ENCODE data around the gene RPS6KA4. TPM values are rescaled to one million over a fixed set of nuclear protein-coding genes. Genes with fewer than 3 reads are reported as not detected.
"Not testable (repeated sequence)": the region's sequence is repeated elsewhere in the genome, so short reads cannot be mapped to it uniquely, and the experiment has no call there.

RPS6KA4 gene
- total RNA-seq, 2 experiments from 2014 or later, result 31.4 to 34.3 TPM

DNA sequence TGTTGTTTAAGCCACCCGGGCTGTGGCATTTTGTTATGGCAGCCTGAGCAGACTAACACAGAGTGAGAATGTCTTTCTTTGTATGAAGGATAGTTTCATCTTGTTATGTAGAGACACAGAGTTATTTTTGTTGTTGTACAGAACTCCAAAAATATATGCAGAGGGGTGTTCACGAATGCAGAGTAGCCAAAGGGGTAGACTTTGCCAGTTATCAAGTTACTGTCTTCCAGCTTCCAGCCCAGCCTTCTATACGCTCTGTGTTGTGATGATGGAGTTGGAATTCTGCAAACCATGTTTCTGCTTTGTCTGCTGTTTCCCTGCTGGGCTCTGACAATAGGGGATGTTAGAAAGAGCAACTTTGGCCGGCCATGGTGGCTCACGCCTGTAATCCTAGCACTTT, 44.1 kb downstream of the RPS6KA4 start:
- no peak overlapping the region for H3K4me3 Mint-ChIP-seq
- CTCF ChIA-PET, result no interaction called here

DNA sequence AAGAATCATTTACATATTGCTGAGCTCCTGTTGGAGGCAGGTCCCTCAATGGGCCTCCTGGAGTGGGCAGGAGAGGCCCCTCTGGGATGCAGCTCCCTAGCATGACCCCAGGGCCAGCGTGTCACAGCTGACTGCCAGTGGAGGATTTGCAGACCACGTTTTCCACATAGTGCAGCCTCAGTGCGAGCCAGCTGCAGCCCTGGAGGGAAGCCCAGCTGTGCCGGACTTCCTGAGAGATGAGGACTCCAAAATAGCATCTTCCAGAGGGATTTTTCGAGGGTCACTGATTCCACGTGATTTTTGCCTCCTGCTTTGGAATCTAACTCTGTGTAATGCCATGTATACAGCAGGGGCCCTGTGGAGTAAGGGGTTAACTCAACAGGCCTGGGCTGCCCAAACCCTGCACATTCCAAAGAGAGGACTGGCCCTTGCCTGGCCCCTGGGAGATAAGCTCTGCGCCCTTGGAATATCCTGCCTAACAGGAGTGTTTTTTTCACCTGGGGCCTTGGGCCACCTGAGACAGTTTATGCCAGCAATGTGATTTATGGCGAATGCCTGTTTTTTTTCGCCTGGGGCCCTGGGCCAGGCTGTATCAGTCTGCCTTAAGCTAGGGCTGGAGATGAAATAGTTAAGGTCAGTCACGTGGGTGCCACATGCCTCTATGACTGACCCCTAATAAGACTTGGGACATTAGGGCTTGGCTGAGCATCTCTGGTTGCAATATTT, 47.4 kb downstream of the RPS6KA4 start:
- Mint-ChIP-seq H3K4me3 (no peak overlapping the region), H3K36me3 (no peaks in the 10 kb centered on the region), H3K27ac (no peak overlapping the region), H3K27me3 (peaks cover 10% of the 10 kb centered on the region), H3K4me1 (ENCODE audit: low read depth) (no peaks in the 10 kb centered on the region), H3K9me3 (no peaks in the 10 kb centered on the region)
- intact Hi-C loops (cut with micrococcal nuclease), result no loop called here
- no peak for DNase-seq
- ChIA-PET CTCF (interaction anchor here (3.2 kb wide), 1 partner anchor 43 kb away, joined by 12 read pairs; no protein-coding TSS in a partner anchor), POLR2A (interaction anchor here (1.2 kb wide), 1 partner anchor 15 kb away, joined by 3 read pairs; no protein-coding TSS in a partner anchor)

More for the DNA sequence above, 44.1 kb downstream of the RPS6KA4 start:
- DNase-seq, result no peak
- intact Hi-C loops (cut with micrococcal nuclease), result no loop called here
- POLR2A ChIA-PET, result no interaction called here
- Mint-ChIP-seq H3K27ac (no peak overlapping the region), H3K9me3 (no peaks in the 10 kb centered on the region), H3K36me3 (no peaks in the 10 kb centered on the region), H3K27me3 (peaks cover 13% of the 10 kb centered on the region), H3K4me1 (ENCODE audit: low read depth) (no peaks in the 10 kb centered on the region)

DNA sequence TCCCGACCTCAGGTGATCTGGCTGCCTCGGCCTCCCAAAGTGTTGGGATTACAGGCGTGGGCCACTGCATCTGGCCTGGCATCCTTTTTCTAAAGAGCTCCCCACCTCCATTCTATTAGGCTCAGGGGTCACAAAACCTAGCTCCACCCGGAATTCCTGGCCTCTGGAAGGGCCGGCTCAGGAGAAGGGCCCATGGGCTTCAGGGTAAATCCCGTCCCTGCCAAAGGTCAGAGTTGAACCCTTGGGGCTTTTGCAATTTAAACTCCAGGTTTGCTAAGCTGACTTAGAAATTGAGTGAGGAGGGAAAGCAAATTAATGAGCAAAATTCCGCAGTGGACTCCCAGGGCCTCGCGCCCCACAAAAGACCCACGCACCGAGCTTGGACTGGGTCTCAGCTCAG, 48.3 kb downstream of the RPS6KA4 start:
- no peaks in the 10 kb centered on the region for H3K36me3 Mint-ChIP-seq
- intact Hi-C loops (cut with micrococcal nuclease), result no loop called here
- DNase-seq, result no peak
- no peak overlapping the region for H3K27ac Mint-ChIP-seq
- no peaks in the 10 kb centered on the region for H3K9me3 Mint-ChIP-seq
- H3K4me1 Mint-ChIP-seq (ENCODE audit: low read depth), result no peaks in the 10 kb centered on the region
- H3K27me3 Mint-ChIP-seq, result peaks cover 8% of the 10 kb centered on the region
- ChIA-PET CTCF (interaction anchor here (3.2 kb wide), 1 partner anchor 42 kb away, joined by 12 read pairs; no protein-coding TSS in a partner anchor), POLR2A (interaction anchor here (1.2 kb wide), 1 partner anchor 14 kb away, joined by 3 read pairs; no protein-coding TSS in a partner anchor)
- no peak overlapping the region for H3K4me3 Mint-ChIP-seq

DNA sequence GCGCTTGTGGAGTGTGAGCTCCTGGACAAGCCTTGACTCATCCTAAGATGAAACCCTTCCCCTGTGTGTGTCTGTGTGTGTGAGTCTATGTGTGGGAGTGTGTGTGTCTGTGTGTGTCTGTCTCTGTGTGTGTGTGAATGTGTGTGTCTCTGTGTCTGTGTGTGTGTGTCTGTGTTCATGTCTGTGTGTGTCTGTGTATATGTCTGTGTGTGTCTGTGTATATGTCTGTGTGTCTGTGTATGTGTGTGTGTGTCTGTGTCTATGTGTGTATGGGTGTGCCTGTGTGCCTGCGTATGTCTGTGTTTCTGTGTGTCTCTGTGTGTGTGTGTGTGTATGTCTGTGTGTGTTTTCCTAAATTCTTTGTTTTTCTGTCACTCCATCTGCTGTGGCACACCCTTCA, 48.7 kb downstream of the RPS6KA4 start:
- peaks cover 8% of the 10 kb centered on the region for H3K27me3 Mint-ChIP-seq
- intact Hi-C loops (cut with micrococcal nuclease), result no loop called here
- DNase-seq, result no peak
- H3K4me3 Mint-ChIP-seq, result no peak overlapping the region
- ChIA-PET CTCF (interaction anchor here (3.2 kb wide), 1 partner anchor 42 kb away, joined by 12 read pairs; no protein-coding TSS in a partner anchor), POLR2A (no interaction called here)
- no peaks in the 10 kb centered on the region for H3K9me3 Mint-ChIP-seq
- no peaks in the 10 kb centered on the region for H3K36me3 Mint-ChIP-seq
- H3K4me1 Mint-ChIP-seq (ENCODE audit: low read depth), result no peaks in the 10 kb centered on the region
- H3K27ac Mint-ChIP-seq, result no peak overlapping the region

DNA sequence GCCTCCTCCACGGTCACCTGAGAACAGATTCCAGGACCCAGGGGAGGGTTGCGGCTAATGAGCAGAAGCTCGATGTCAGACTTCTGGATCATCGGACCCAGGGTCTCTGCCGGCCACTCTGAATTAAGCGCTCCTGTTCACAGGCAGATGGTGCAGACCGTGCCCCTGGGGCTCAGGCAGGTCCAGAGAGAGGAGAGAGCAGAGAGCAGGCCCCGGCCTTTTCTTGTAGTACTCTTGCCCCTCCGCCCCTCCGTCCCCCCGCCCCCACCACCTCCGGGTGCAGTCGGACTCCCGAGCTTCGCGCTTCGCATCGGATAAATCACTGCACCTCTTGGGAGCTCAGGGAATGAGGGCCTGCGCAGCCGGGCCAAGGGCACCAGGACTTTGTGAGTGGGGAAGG, 50.3 kb downstream of the RPS6KA4 start:
- H3K27me3 Mint-ChIP-seq, result peaks cover 5% of the 10 kb centered on the region
- no peaks in the 10 kb centered on the region for H3K36me3 Mint-ChIP-seq
- no peak for DNase-seq
- H3K4me3 Mint-ChIP-seq, result no peak overlapping the region
- no peaks in the 10 kb centered on the region for H3K9me3 Mint-ChIP-seq
- intact Hi-C loops (cut with micrococcal nuclease), result no loop called here
- H3K4me1 Mint-ChIP-seq (ENCODE audit: low read depth), result no peaks in the 10 kb centered on the region
- no peak overlapping the region for H3K27ac Mint-ChIP-seq
- CTCF ChIA-PET, result no interaction called here
- POLR2A ChIA-PET, result no interaction called here

DNA sequence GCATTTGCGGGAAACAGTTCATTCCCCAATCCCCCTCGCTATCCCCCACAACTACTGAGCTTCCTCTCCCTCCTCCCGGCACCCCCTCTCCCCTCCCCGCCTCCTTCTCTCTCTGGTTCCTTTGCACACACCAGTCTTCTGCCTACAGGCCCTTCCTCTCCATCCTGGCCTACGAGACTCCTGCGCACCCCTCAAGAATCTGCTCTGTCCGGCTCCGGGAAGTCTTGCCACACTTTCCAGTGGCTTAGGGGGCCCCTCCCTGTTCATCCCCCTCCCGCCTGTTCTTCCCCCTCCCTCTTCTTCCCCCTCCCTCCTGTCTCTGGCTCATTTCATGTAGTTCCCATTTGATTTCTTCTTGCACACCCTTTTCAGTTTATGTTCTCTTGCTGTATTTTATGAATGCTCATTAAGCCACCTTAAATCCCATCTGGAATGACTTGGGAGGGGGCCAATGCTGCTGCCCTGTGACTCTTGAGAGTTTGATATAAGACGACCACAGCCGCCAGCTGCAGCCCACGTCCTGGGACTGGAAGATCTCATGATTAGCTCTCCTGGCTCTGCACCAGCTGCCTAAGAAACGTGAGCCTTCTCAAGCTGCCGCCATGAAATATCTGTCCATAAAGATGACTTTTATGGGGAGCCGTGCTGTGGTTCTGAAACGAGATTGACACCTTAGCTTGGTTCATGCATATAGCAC, 50.9 kb downstream of the RPS6KA4 start:
- intact Hi-C loops (cut with micrococcal nuclease), result no loop called here
- no peaks in the 10 kb centered on the region for H3K4me1 Mint-ChIP-seq (ENCODE audit: low read depth)

DNA sequence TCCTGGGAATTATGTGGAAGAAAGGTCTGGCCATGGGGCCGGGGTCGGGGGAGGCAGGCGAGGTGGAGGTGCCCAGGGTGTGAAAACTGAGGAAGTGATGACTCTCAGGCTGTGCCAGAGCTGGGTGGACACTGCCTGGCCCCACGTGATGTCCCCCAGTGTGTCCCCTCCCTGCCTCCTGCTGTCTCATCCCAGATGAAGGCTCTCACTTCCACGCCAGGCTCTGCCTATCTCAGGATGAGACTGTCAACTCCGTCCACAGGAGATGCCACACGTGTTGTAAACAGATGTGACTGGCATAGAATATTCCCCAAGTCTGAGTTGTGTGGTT, 51.4 kb downstream of the RPS6KA4 start:
- no peaks in the 10 kb centered on the region for H3K27me3 Mint-ChIP-seq
- DNase-seq, result no peak
- no peaks in the 10 kb centered on the region for H3K4me1 Mint-ChIP-seq (ENCODE audit: low read depth)
- H3K36me3 Mint-ChIP-seq, result no peaks in the 10 kb centered on the region
- H3K27ac Mint-ChIP-seq, result no peak overlapping the region
- intact Hi-C loops (cut with micrococcal nuclease), result no loop called here
- no peaks in the 10 kb centered on the region for H3K9me3 Mint-ChIP-seq
- ChIA-PET POLR2A (no interaction called here), CTCF (interaction anchor here (1.2 kb wide), 1 partner anchor 39 kb away, joined by 4 read pairs; no protein-coding TSS in a partner anchor)
- no peak overlapping the region for H3K4me3 Mint-ChIP-seq

More for the DNA sequence above, 50.9 kb downstream of the RPS6KA4 start:
- ChIA-PET CTCF (interaction anchor here (1.2 kb wide), 1 partner anchor 39 kb away, joined by 4 read pairs; no protein-coding TSS in a partner anchor), POLR2A (no interaction called here)
- H3K27me3 Mint-ChIP-seq, result no peaks in the 10 kb centered on the region
- H3K4me3 Mint-ChIP-seq, result no peak overlapping the region
- H3K9me3 Mint-ChIP-seq, result no peaks in the 10 kb centered on the region
- DNase-seq, result no peak
- H3K27ac Mint-ChIP-seq, result no peak overlapping the region
- H3K36me3 Mint-ChIP-seq, result no peaks in the 10 kb centered on the region

DNA sequence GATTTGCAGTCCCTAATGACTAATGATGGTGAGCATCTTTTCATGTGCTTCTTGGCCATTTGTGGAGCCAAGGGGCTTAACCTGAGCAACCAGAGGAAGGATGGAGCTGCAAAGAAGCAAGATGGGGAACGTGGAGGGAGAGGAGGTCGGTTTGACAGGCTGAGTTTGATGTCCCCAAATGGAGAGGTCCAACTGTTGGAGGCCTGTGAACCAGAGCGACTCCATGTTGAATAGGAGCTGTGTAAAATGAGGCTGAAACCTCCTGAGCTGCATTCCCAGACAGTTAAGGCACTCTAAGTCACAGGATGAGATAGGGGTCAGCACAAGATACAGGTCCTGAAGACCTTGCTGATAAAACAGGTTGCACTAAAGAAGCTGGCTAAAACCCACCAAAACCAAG, 54.5 kb downstream of the RPS6KA4 start:
- Mint-ChIP-seq H3K9me3 (no peaks in the 10 kb centered on the region), H3K27me3 (no peaks in the 10 kb centered on the region), H3K4me3 (no peak overlapping the region), H3K36me3 (no peaks in the 10 kb centered on the region), H3K4me1 (ENCODE audit: low read depth) (no peaks in the 10 kb centered on the region), H3K27ac (no peak overlapping the region)
- POLR2A ChIA-PET, result no interaction called here
- CTCF ChIA-PET, result interaction anchor here (1.0 kb wide), 1 partner anchor 275 kb away, joined by 3 read pairs; no protein-coding TSS in a partner anchor
- DNase-seq, result no peak
- intact Hi-C loops (cut with micrococcal nuclease), result no loop called here

DNA sequence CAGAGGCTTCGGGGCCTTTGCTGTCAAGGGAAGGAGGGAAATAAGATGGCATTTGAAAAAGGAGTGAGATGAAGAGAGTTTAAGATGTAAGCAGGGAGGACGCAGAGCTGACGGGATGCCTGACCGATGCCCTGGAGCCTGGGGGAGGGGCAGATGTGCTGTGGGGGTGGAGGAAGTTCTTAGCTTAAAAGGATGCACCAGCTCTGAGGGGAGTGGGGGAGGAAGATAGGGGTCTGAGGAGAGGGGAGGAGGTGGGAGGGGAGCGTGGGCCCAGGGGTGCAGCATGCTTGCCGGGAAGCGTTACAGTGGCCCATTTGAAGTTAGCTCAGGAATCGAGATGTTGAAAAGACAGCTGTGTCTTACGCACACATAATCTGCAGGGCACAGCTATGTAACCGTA, 56.3 kb downstream of the RPS6KA4 start:
- intact Hi-C loops (cut with micrococcal nuclease), result no loop called here
- Mint-ChIP-seq H3K4me3 (no peak overlapping the region), H3K27ac (no peak overlapping the region), H3K4me1 (ENCODE audit: low read depth) (no peaks in the 10 kb centered on the region), H3K27me3 (peaks cover 2% of the 10 kb centered on the region), H3K9me3 (peaks cover 2% of the 10 kb centered on the region), H3K36me3 (no peaks in the 10 kb centered on the region)
- no peak for DNase-seq
- CTCF ChIA-PET, result interaction anchor here (0.8 kb wide), 1 partner anchor 34 kb away, joined by 3 read pairs; no protein-coding TSS in a partner anchor
- POLR2A ChIA-PET, result no interaction called here

DNA sequence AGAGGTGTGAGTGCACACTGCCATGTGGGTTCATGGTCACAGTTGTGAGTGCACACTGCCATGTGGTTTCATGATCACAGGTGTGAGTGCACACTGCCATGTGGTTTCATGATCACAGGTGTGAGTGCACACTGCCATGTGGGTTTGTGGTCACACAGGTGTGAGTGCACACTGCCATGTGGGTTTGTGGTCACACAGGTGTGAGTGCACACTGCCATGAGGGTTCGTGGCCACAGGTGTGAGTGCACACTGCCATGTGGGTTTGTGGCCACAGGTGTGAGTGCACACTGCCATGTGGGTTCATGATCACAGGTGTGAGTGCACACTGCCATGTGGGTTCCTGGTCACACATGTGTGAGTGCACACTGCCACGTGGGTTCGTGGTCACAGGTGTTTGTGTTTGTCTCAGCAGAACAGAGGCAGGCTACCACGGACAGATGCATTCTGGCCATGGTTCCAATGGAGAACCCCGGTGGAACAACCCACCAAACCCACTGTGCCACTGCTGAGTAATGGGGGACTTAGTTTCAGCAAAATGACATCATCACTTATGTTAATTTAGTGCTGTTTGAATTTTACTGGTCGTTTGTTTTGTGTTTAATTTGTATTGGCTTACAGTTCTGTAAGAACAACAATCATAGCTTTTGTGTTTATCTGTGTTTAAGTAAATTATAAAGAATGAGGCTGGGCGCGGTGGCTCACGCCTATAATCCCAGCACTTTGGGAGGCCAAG, 57.2 kb downstream of the RPS6KA4 start:
- H3K27me3 Mint-ChIP-seq, result peaks cover 2% of the 10 kb centered on the region
- intact Hi-C loops (cut with micrococcal nuclease), result no loop called here
- H3K9me3 Mint-ChIP-seq, result peaks cover 3% of the 10 kb centered on the region
- CTCF ChIA-PET, result interaction anchor here (0.7 kb wide), 1 partner anchor 38 kb away, joined by 3 read pairs; no protein-coding TSS in a partner anchor
- POLR2A ChIA-PET, result interaction anchor here (0.5 kb wide), 1 partner anchor 9 kb away, joined by 4 read pairs; no protein-coding TSS in a partner anchor
- peak; percentile 10 for DNase-seq
- no peaks in the 10 kb centered on the region for H3K36me3 Mint-ChIP-seq
- no peak overlapping the region for H3K4me3 Mint-ChIP-seq
- no peak overlapping the region for H3K27ac Mint-ChIP-seq
- no peaks in the 10 kb centered on the region for H3K4me1 Mint-ChIP-seq (ENCODE audit: low read depth)

DNA sequence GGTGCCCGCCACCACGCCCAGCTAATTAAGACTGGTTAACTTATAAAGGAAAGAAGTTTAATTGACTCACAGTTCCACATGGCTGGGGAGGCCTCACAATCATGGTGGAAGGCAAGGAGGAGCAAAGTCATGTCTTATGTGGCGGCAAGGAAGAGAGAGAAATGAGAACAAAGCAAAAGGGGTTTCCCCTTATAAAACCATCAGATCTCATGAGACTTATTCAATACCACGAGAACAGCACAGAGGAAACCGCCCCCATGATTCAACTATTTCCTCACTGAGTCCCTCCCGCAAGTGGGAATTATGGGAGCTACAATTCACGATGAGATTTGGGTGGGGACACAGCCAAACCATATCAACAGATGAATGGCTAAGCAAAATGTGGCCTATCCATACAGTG, 59.3 kb downstream of the RPS6KA4 start:
- POLR2A ChIA-PET; intact Hi-C loops (cut with micrococcal nuclease); H3K4me1 Mint-ChIP-seq (ENCODE audit: low read depth); H3K27me3 Mint-ChIP-seq; CTCF ChIA-PET; H3K27ac Mint-ChIP-seq; DNase-seq; H3K4me3 Mint-ChIP-seq; H3K36me3 Mint-ChIP-seq: not testable (repeated sequence)
- H3K9me3 Mint-ChIP-seq, result peaks cover 14% of the 10 kb centered on the region

DNA sequence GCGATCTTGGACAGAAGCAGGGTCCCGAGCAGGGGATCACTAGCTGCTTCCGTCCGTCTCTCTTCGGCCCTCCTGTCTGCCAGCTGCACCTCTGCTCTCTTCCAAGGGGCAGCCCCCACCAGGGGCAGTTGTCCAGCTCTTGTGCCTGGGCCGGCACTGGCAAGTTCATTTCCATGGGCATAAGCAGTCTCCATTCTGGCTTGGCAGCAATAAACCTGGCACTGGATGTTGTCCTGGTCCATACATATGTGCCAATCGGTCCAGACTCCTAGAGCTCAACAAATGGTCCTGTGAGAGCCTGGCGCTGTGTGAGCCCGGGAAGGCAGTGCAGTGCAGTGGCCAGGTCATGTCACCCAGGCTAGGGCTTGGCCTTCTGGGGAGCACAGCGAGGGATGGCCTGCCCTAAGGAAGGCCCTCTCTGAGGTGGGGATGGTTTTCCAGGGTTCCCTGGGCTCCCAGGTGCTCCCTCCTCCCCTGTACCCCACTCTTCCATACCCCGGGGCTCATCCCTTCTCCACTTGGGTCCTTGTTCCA, 60.4 kb downstream of the RPS6KA4 start:
- Mint-ChIP-seq H3K27me3 (peaks cover 4% of the 10 kb centered on the region), H3K4me1 (ENCODE audit: low read depth) (no peaks in the 10 kb centered on the region), H3K36me3 (no peaks in the 10 kb centered on the region), H3K27ac (no peak overlapping the region), H3K4me3 (no peak overlapping the region), H3K9me3 (peaks cover 14% of the 10 kb centered on the region)
- CTCF ChIA-PET, result interaction anchor here (3.3 kb wide), 1 partner anchor 30 kb away, joined by 14 read pairs; no protein-coding TSS in a partner anchor
- POLR2A ChIA-PET, result no interaction called here
- intact Hi-C loops (cut with micrococcal nuclease), result no loop called here
- DNase-seq, result no peak
